SU-DHL-6 (cell line): Measurements from ENCODE around the gene HOXC5.

Experiments
- H2AFZ ChIP-seq: fragments of 200-600 bp; sonication (generic); 2 replicates; pipeline ENCODE4 v1.6.1; 2014; ENCODE audit warnings: low read depth, mild to moderate bottlenecking, moderate library complexity, mixed read lengths, antibody characterized with exemption, low read length; ENCODE audit not compliant: severe bottlenecking
- H3F3A ChIP-seq: fragments of 200-600 bp; shearing (Covaris generic); 2 replicates; pipeline ENCODE4 v1.6.0; 2016; ENCODE audit warnings: antibody characterized with exemption, mild to moderate bottlenecking; ENCODE audit not compliant: insufficient read depth
- H3K27ac ChIP-seq: fragments of 200-600 bp; sonication (generic); 2 replicates; pipeline ENCODE4 v1.5.1; 2016; ENCODE audit warnings: low read depth, mild to moderate bottlenecking, low read length, moderate library complexity, mixed read lengths
- H3K27me3 ChIP-seq: fragments of 200-600 bp; sonication (generic), shearing (Covaris generic); 2 replicates; pipeline ENCODE4 v1.6.0; 2014; ENCODE audit warnings: mild to moderate bottlenecking, low read length
- H3K36me3 ChIP-seq: fragments of 200-600 bp; sonication (generic); 2 replicates; pipeline ENCODE4 v1.6.1; 2014; ENCODE audit warnings: mild to moderate bottlenecking, low read length, mixed read lengths
- H3K4me2 ChIP-seq: fragments of 300-600, 200-600 bp; shearing (Covaris generic), sonication (generic); 2 replicates; pipeline ENCODE4 v1.6.0; 2014; ENCODE audit warnings: low read length, low read depth, mild to moderate bottlenecking; ENCODE audit not compliant: poor library complexity, severe bottlenecking
- H3K4me3 ChIP-seq: fragments of 200-600 bp; sonication (generic); 2 replicates; pipeline ENCODE4 v1.5.1; 2014; ENCODE audit warnings: antibody characterized with exemption, low read length, mild to moderate bottlenecking, mixed read lengths; ENCODE audit not compliant: insufficient read depth, poor library complexity, severe bottlenecking
- H3K79me2 ChIP-seq: fragments of 200-600 bp; sonication (generic); 2 replicates; pipeline ENCODE4 v1.6.1; 2014; ENCODE audit warnings: mild to moderate bottlenecking, low read length, moderate library complexity; ENCODE audit not compliant: insufficient read depth
- H3K9ac ChIP-seq: fragments of 200-600 bp; sonication (generic); 2 replicates; pipeline ENCODE4 v1.7.0; 2014; ENCODE audit warnings: mild to moderate bottlenecking, low read length
- H3K9me2 ChIP-seq: fragments of 200-600 bp; sonication (generic); replicated peaks from 2 replicates; pipeline ENCODE4 v1.6.1; 2014; ENCODE audit warnings: low read length; ENCODE audit not compliant: insufficient read depth
- H3K9me3 ChIP-seq: fragments of 200-600 bp; sonication (generic); 2 replicates; pipeline ENCODE4 v1.6.1; 2014; ENCODE audit warnings: low read length, mixed read lengths; ENCODE audit not compliant: insufficient read depth
- H4K20me1 ChIP-seq: fragments of 200-600 bp; sonication (generic); 2 replicates; pipeline ENCODE4 v1.6.1; 2014; ENCODE audit warnings: low read depth, mild to moderate bottlenecking, antibody characterized with exemption, low read length, moderate library complexity, mixed read lengths
- EZH2phosphoT487 ChIP-seq: fragments of 200-600 bp; sonication (generic), shearing (Covaris generic); conservative IDR thresholded peaks from 2 replicates; pipeline ENCODE4 v1.6.1; 2018; ENCODE audit warnings: mild to moderate bottlenecking, antibody characterized with exemption, low read length, moderate library complexity, mixed read lengths
- TF ChIP-seq, protein P1 (sequence below): fragments of 200-600 bp; sonication (generic); IDR thresholded peaks from one replicate; pipeline ENCODE4 v1.5.1; 2017; ENCODE audit warnings: antibody characterized with exemption, mild to moderate bottlenecking, low read length, moderate library complexity; ENCODE audit not compliant: insufficient read depth, poor library complexity, severe bottlenecking

HOXC5 gene

GRCh38 chr12:54047964-54048303 lies 15.1 kb downstream of the HOXC5 start:
- H2AFZ ChIP-seq: no peak overlapping the region
- no peaks in the 10 kb centered on the region for H3K36me3 ChIP-seq
- H3K4me2 ChIP-seq: no peak overlapping the region
- no peaks in the 10 kb centered on the region for H3K27me3 ChIP-seq
- H3K4me3 ChIP-seq: no peak overlapping the region
- no peak overlapping the region for H3K27ac ChIP-seq
- no peaks in the 10 kb centered on the region for H3K9me2 ChIP-seq
- H4K20me1 ChIP-seq: no peaks in the 10 kb centered on the region
- no peaks in the 10 kb centered on the region for H3K9me3 ChIP-seq
- TF ChIP-seq EZH2phosphoT487: no peak
- TF ChIP-seq, protein P1, sequence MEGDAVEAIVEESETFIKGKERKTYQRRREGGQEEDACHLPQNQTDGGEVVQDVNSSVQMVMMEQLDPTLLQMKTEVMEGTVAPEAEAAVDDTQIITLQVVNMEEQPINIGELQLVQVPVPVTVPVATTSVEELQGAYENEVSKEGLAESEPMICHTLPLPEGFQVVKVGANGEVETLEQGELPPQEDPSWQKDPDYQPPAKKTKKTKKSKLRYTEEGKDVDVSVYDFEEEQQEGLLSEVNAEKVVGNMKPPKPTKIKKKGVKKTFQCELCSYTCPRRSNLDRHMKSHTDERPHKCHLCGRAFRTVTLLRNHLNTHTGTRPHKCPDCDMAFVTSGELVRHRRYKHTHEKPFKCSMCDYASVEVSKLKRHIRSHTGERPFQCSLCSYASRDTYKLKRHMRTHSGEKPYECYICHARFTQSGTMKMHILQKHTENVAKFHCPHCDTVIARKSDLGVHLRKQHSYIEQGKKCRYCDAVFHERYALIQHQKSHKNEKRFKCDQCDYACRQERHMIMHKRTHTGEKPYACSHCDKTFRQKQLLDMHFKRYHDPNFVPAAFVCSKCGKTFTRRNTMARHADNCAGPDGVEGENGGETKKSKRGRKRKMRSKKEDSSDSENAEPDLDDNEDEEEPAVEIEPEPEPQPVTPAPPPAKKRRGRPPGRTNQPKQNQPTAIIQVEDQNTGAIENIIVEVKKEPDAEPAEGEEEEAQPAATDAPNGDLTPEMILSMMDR: no peak
- H3K9ac ChIP-seq: no peak overlapping the region
- H3K79me2 ChIP-seq: no peaks in the 10 kb centered on the region
- H3F3A ChIP-seq: no peaks in the 10 kb centered on the region

- no peak overlapping the region for H3K4me2 ChIP-seq
- H3K27ac ChIP-seq: no peak overlapping the region
- H2AFZ ChIP-seq: no peak overlapping the region
- no peak overlapping the region for H3K9ac ChIP-seq
- no peaks in the 10 kb centered on the region for H3K9me2 ChIP-seq
- H4K20me1 ChIP-seq: no peaks in the 10 kb centered on the region
- H3K79me2 ChIP-seq: no peaks in the 10 kb centered on the region
- no peaks in the 10 kb centered on the region for H3K9me3 ChIP-seq
- TF ChIP-seq EZH2phosphoT487: no peak
- TF ChIP-seq, protein P1: no peak
- no peaks in the 10 kb centered on the region for H3K27me3 ChIP-seq
- H3K4me3 ChIP-seq: no peak overlapping the region
- no peaks in the 10 kb centered on the region for H3K36me3 ChIP-seq
- H3F3A ChIP-seq: no peaks in the 10 kb centered on the region
Measured at GRCh38 chr12:54048406-54049093, 15.7 kb downstream of the HOXC5 start.

GRCh38 chr12:54049108-54049507 lies 16.3 kb downstream of the HOXC5 start:
- TF ChIP-seq, protein P1: no peak
- no peak for TF ChIP-seq EZH2phosphoT487
- no peak overlapping the region for H3K9ac ChIP-seq
- no peaks in the 10 kb centered on the region for H3K79me2 ChIP-seq
- no peaks in the 10 kb centered on the region for H3K9me2 ChIP-seq
- no peaks in the 10 kb centered on the region for H3F3A ChIP-seq
- H3K4me2 ChIP-seq: no peak overlapping the region
- H2AFZ ChIP-seq: no peak overlapping the region
- no peaks in the 10 kb centered on the region for H4K20me1 ChIP-seq
- no peaks in the 10 kb centered on the region for H3K27me3 ChIP-seq
- no peaks in the 10 kb centered on the region for H3K36me3 ChIP-seq
- H3K27ac ChIP-seq: no peak overlapping the region
- no peak overlapping the region for H3K4me3 ChIP-seq
- H3K9me3 ChIP-seq: no peaks in the 10 kb centered on the region
